ENCODE measurements around the gene PGA3.
"Not testable (repeated sequence)": the region's sequence is repeated elsewhere in the genome, so short reads cannot be mapped to it uniquely, and the experiment has no call there.

The PGA3 gene

DNA sequence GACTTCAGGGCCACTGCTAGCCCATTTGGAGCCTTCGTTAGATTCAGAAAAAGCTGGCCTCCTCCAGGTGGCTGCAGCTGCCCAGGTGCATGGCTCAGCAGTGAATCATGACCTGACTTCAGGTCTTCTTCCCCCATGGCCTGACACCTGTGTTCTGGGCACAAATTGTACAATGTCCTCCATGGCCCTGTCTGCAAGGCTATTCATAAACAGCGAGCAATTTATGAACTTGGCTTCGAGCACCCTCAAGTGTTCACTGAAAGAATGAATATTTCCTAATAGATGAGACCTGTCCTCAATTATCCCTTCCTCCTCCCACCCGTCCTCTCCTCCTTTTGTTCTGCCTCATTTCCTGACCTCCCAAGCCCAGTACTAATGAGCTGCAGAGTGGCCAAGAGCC lies 29.9 kb upstream of the PGA3 start:
- Histone ChIP-seq H3K4me2 (ENCODE audit: low read length) (no peak overlapping the region), H3K4me1 (ENCODE audit: control insufficient read depth, insufficient read depth, low read length) (no peaks in the 10 kb centered on the region), H3K9me3 (replicated peaks; ENCODE audit: low read length) (no peaks in the 10 kb centered on the region), H3K36me3 (ENCODE audit: insufficient read depth, low read length) (no peaks in the 10 kb centered on the region), H3K9ac (ENCODE audit: low read depth, low read length) (no peak overlapping the region), H3K4me3 (ENCODE audit: low read length) (no peak overlapping the region), H3K27me3 (ENCODE audit: control insufficient read depth, insufficient read depth, low read length) (peaks cover 69% of the 10 kb centered on the region)

DNA sequence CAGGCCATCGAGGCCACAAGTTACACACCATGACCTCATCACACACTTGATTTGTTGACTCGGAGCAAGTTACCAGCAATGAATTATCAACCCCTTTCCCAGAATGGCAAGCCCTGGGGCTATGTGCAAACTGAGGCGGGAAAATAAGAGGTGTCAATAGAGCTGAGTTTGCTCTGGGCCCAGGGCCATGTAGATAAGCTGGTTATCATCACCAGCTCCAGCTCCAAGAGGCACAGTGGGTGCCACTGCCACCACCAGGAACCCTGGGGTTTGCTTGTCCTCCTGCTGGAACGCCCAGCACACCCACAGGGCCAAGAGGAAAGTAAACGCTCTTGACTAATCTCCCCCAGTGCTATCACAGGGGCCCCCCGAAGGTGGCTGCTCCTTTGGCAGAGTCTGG lies 29.0 kb upstream of the PGA3 start:
- no peak overlapping the region for H3K4me2 ChIP-seq (ENCODE audit: low read length)
- no peaks in the 10 kb centered on the region for H3K4me1 ChIP-seq (ENCODE audit: control insufficient read depth, insufficient read depth, low read length)
- no peaks in the 10 kb centered on the region for H3K36me3 ChIP-seq (ENCODE audit: insufficient read depth, low read length)
- no peak overlapping the region for H3K4me3 ChIP-seq (ENCODE audit: low read length)
- peaks cover 67% of the 10 kb centered on the region for H3K27me3 ChIP-seq (ENCODE audit: control insufficient read depth, insufficient read depth, low read length)
- no peak overlapping the region for H3K9ac ChIP-seq (ENCODE audit: low read depth, low read length)
- H3K9me3 ChIP-seq (replicated peaks; ENCODE audit: low read length) = no peaks in the 10 kb centered on the region

GRCh38 chr11:61174949-61175348 lies 28.4 kb upstream of the PGA3 start:
- H3K4me1 ChIP-seq (ENCODE audit: control insufficient read depth, insufficient read depth, low read length) = no peaks in the 10 kb centered on the region
- H3K9me3 ChIP-seq (replicated peaks; ENCODE audit: low read length) = no peaks in the 10 kb centered on the region
- no peak overlapping the region for H3K9ac ChIP-seq (ENCODE audit: low read depth, low read length)
- no peak overlapping the region for H3K4me3 ChIP-seq (ENCODE audit: low read length)
- peaks cover 67% of the 10 kb centered on the region for H3K27me3 ChIP-seq (ENCODE audit: control insufficient read depth, insufficient read depth, low read length)
- no peak overlapping the region for H3K4me2 ChIP-seq (ENCODE audit: low read length)
- no peaks in the 10 kb centered on the region for H3K36me3 ChIP-seq (ENCODE audit: insufficient read depth, low read length)

DNA sequence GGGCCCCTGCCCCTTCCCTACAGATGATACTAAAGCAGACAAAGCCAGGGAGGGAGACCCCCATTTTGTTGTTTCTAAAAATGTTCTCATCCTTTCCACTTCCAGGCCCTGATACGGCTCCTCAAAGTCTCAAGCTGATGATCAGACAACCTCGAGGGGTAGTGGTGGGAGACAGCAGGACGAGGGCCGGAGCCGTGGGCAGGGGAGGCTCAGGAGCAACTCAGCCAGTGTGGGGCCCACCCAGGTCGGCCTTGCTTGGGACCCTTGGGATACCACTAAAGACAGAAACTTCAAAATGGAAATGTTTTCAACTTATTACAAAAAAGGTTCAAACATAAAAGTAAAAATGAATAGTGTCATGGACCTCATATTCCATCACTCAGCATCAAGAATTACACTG lies 26.9 kb upstream of the PGA3 start:
- Histone ChIP-seq H3K4me1 (ENCODE audit: control insufficient read depth, insufficient read depth, low read length) (no peaks in the 10 kb centered on the region), H3K27me3 (ENCODE audit: control insufficient read depth, insufficient read depth, low read length) (peaks cover 61% of the 10 kb centered on the region), H3K36me3 (ENCODE audit: insufficient read depth, low read length) (no peaks in the 10 kb centered on the region), H3K4me3 (ENCODE audit: low read length) (no peak overlapping the region), H3K9ac (ENCODE audit: low read depth, low read length) (no peak overlapping the region), H3K9me3 (replicated peaks; ENCODE audit: low read length) (no peaks in the 10 kb centered on the region), H3K4me2 (ENCODE audit: low read length) (no peak overlapping the region)

GRCh38 chr11:61180205-61180604 lies 23.1 kb upstream of the PGA3 start:
- not testable (repeated sequence) for H3K4me3 ChIP-seq (ENCODE audit: low read length); H3K4me2 ChIP-seq (ENCODE audit: low read length); H3K9ac ChIP-seq (ENCODE audit: low read depth, low read length); H3K36me3 ChIP-seq (ENCODE audit: insufficient read depth, low read length); H3K4me1 ChIP-seq (ENCODE audit: control insufficient read depth, insufficient read depth, low read length); H3K9me3 ChIP-seq (replicated peaks; ENCODE audit: low read length)
- H3K27me3 ChIP-seq (ENCODE audit: control insufficient read depth, insufficient read depth, low read length) = peaks cover 32% of the 10 kb centered on the region

- no peaks in the 10 kb centered on the region for H3K4me1 ChIP-seq (ENCODE audit: control insufficient read depth, insufficient read depth, low read length)
- H3K4me2 ChIP-seq (ENCODE audit: low read length) = no peak overlapping the region
- no peak overlapping the region for H3K9ac ChIP-seq (ENCODE audit: low read depth, low read length)
- no peaks in the 10 kb centered on the region for H3K9me3 ChIP-seq (replicated peaks; ENCODE audit: low read length)
- no peaks in the 10 kb centered on the region for H3K36me3 ChIP-seq (ENCODE audit: insufficient read depth, low read length)
- H3K4me3 ChIP-seq (ENCODE audit: low read length) = no peak overlapping the region
- H3K27me3 ChIP-seq (ENCODE audit: control insufficient read depth, insufficient read depth, low read length) = peaks cover 19% of the 10 kb centered on the region
Observed at GRCh38 chr11:61181489-61181888, 21.8 kb upstream of the PGA3 start.

DNA sequence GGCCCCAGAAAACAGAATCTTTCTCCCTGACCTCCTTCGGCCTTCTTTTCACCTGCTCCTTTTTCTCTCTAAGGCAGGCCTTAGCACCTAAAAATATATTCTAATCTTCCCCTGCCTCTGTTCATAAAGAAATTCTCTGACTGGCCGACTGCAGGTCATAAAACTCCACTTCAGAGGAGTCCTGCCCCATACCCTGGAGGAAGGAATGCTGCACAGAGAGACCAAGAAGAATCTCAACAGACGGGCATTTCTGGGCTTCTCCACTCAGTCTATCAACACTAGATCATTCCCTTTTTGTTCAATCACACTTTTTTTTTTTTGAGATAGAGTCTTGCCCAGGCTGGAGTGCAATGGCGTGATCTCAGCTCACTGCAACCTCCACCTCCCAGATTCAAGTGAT lies 19.7 kb upstream of the PGA3 start:
- Histone ChIP-seq H3K4me3 (ENCODE audit: low read length) (no peak overlapping the region), H3K4me2 (ENCODE audit: low read length) (no peak overlapping the region), H3K9me3 (replicated peaks; ENCODE audit: low read length) (no peaks in the 10 kb centered on the region), H3K4me1 (ENCODE audit: control insufficient read depth, insufficient read depth, low read length) (no peaks in the 10 kb centered on the region), H3K9ac (ENCODE audit: low read depth, low read length) (no peak overlapping the region), H3K36me3 (ENCODE audit: insufficient read depth, low read length) (no peaks in the 10 kb centered on the region), H3K27me3 (ENCODE audit: control insufficient read depth, insufficient read depth, low read length) (peaks cover 12% of the 10 kb centered on the region)

DNA sequence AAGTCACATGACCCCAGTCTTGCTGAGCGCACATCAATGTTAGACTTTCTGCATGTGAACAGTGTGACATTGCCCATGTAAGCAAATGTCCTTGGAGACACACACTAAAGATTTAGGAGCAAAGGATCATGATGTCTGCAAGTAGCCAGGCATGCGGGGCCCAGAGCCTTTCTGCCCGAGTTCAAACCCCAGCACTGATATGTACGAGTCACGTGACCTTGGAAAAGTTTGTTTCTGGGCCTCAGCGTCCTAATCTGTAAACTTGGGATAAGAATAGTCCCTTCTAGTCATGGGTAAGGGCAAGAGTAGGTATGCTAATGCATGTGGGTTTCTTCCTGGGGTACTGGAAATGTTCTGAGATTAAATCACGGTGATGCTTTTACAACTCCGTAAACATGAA lies 16.8 kb upstream of the PGA3 start:
- Histone ChIP-seq H3K9me3 (replicated peaks; ENCODE audit: low read length) (no peaks in the 10 kb centered on the region), H3K4me3 (ENCODE audit: low read length) (no peak overlapping the region), H3K27me3 (ENCODE audit: control insufficient read depth, insufficient read depth, low read length) (peaks cover 16% of the 10 kb centered on the region), H3K36me3 (ENCODE audit: insufficient read depth, low read length) (no peaks in the 10 kb centered on the region), H3K4me2 (ENCODE audit: low read length) (no peak overlapping the region), H3K4me1 (ENCODE audit: control insufficient read depth, insufficient read depth, low read length) (no peaks in the 10 kb centered on the region), H3K9ac (ENCODE audit: low read depth, low read length) (no peak overlapping the region)

DNA sequence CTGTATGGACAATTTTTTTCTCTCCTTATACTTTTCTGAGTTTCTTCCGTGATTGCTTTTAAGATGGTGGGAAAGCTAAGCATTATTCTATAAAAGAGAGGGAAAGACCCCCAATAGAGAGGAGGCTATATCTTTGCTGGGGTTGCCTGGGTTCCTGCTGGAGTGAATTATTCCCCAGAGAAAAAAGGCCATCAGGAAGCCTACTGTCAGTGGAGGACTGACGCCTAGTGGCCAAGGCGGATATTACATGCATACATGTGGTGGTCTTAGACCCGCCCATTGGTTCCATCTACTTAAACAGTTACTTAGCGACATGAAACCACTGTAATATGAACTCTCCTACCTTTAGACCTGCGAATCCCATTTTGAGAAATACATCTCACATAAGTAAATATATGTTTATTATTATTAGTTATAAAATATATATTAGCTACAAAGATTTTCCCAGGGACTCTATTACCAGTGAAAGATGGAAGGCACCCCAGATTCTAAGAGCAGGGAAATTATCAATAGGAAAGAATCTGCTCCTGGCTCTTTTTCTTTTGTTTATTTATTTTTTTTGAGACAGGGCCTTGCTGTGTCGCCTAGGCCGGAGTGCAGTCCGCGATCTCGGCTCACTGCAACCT lies 15.7 kb upstream of the PGA3 start:
- H3K36me3 ChIP-seq (ENCODE audit: insufficient read depth, low read length) = no peaks in the 10 kb centered on the region
- H3K9me3 ChIP-seq (replicated peaks; ENCODE audit: low read length) = no peaks in the 10 kb centered on the region

DNA sequence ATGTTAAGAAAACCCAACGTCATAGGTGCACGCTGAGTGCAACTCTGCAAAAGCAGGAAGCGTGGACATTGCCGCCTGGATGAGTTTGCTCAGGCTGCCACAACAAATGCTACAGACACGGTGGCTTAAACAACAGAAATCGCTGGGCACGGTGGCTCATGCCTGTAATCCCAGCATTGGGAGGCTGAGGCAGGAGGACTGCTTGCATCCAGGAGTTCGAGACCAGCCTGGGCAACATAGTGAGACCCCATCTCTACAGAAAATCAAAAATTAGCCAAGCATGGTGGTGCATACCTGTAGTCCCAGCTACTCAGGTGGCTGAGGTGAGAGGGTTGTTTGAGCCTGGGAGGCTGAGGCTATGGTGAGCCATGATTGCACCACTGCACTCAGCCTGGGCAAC lies 13.4 kb upstream of the PGA3 start:
- Histone ChIP-seq H3K36me3 (ENCODE audit: insufficient read depth, low read length) (no peaks in the 10 kb centered on the region), H3K27me3 (ENCODE audit: control insufficient read depth, insufficient read depth, low read length) (peaks cover 27% of the 10 kb centered on the region), H3K9ac (ENCODE audit: low read depth, low read length) (no peak overlapping the region), H3K4me3 (ENCODE audit: low read length) (no peak overlapping the region), H3K4me2 (ENCODE audit: low read length) (no peak overlapping the region), H3K9me3 (replicated peaks; ENCODE audit: low read length) (no peaks in the 10 kb centered on the region), H3K4me1 (ENCODE audit: control insufficient read depth, insufficient read depth, low read length) (no peaks in the 10 kb centered on the region)

More for the DNA sequence above, 15.7 kb upstream of the PGA3 start:
- Histone ChIP-seq H3K4me3 (ENCODE audit: low read length) (no peak overlapping the region), H3K9ac (ENCODE audit: low read depth, low read length) (no peak overlapping the region), H3K27me3 (ENCODE audit: control insufficient read depth, insufficient read depth, low read length) (peaks cover 14% of the 10 kb centered on the region), H3K4me1 (ENCODE audit: control insufficient read depth, insufficient read depth, low read length) (no peaks in the 10 kb centered on the region), H3K4me2 (ENCODE audit: low read length) (no peak overlapping the region)

DNA sequence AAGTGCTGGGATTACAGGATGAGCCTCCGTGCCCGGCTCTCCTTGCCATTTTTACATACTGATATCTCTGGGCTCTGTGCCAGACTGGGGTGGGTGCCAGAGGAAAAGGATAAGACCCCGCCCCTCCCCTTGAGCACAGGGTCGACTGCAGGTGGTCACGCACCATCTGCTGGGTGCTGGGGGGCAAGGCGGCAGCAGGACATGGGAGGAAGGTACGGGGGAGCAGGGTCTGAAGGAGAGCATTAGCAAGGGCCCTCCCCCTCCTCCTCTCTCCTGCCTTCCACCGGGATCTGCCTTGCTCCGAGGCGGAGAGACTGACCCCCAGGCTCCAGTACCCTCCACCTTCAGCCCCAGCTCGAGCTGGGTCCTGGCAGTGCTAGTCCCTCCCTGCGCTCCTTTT lies 9.7 kb upstream of the PGA3 start:
- peaks cover 49% of the 10 kb centered on the region for H3K27me3 ChIP-seq (ENCODE audit: control insufficient read depth, insufficient read depth, low read length)
- no peaks in the 10 kb centered on the region for H3K4me1 ChIP-seq (ENCODE audit: control insufficient read depth, insufficient read depth, low read length)
- no peaks in the 10 kb centered on the region for H3K9me3 ChIP-seq (replicated peaks; ENCODE audit: low read length)
- no peak overlapping the region for H3K4me3 ChIP-seq (ENCODE audit: low read length)
- no peak overlapping the region for H3K4me2 ChIP-seq (ENCODE audit: low read length)
- no peak overlapping the region for H3K9ac ChIP-seq (ENCODE audit: low read depth, low read length)
- H3K36me3 ChIP-seq (ENCODE audit: insufficient read depth, low read length) = no peaks in the 10 kb centered on the region

GRCh38 chr11:61194169-61194671 lies 9.1 kb upstream of the PGA3 start:
- Histone ChIP-seq H3K4me2 (ENCODE audit: low read length) (no peak overlapping the region), H3K9me3 (replicated peaks; ENCODE audit: low read length) (peaks cover 3% of the 10 kb centered on the region), H3K4me3 (ENCODE audit: low read length) (no peak overlapping the region), H3K36me3 (ENCODE audit: insufficient read depth, low read length) (no peaks in the 10 kb centered on the region), H3K4me1 (ENCODE audit: control insufficient read depth, insufficient read depth, low read length) (no peaks in the 10 kb centered on the region), H3K27me3 (ENCODE audit: control insufficient read depth, insufficient read depth, low read length) (peaks cover 55% of the 10 kb centered on the region), H3K9ac (ENCODE audit: low read depth, low read length) (no peak overlapping the region)
